Islet precursor cell (in vitro differentiated cells): Measurements from ENCODE around the gene CFLAR.

ENCODE experiments used
- DNase-seq: peaks from one replicate; pipeline ENCODE4 v3.0.0-alpha.2; 2018

The CFLAR gene

DNA sequence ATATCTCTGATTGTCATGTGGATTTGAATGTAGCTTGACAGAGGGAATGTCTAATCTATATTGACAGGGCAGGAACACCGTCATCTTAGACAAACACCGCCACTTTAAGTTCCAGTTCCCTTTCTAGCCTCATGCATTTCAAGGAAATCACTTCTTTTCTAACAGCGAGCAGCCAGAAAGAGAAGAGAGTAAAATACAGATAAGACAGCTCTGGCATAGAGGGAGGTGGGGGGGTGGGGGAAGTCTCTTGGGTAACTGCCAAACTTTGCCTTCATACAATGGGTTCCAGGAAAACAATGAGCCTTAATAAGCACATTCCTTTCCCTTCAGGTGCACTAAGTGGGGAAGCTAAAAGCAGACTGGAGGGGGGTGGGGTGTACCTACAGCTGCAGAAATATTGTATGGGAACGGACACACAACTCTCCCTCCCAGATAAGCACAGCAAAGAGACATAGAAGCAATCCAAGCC, 104.2 kb downstream of the CFLAR start:
- DNase-seq: no peak

GRCh38 chr2:201223089-201224073, 107.4 kb downstream of the CFLAR start:
- DNase-seq: no peak
